Transverse colon (tissue), 4 donors: ENCODE results near the gene RAB10. TPM values are rescaled to one million over a fixed set of nuclear protein-coding genes. Genes with fewer than 3 reads are reported as not detected.
A peak's percentile ranks its signal among the peaks of the same experiment; 100 is the strongest.

Experiments used
- DNase-seq: peaks from one replicate; pipeline ENCODE4 v3.0.0-alpha.2; 2019
- H3K27ac ChIP-seq, 4 donors: fragments of 200-600 bp; sonication (generic); 2 replicates each; pipeline ENCODE4 v1.5.1; 2016 to 2018; ENCODE audit warnings: inconsistent platforms in 4 of 4
- H3K27me3 ChIP-seq: fragments of 200-600 bp; sonication (generic); 2 replicates; pipeline ENCODE4 v1.5.1; 2017; ENCODE audit warnings: inconsistent platforms
- H3K36me3 ChIP-seq, 4 donors: fragments of 200-600 bp; sonication (generic); 2 replicates each; pipeline ENCODE4 v1.5.1; 2017 to 2019; ENCODE audit warnings: inconsistent platforms in 4 of 4
- H3K4me1 ChIP-seq, 4 donors: fragments of 200-600 bp; sonication (generic); 2 replicates each; pipeline ENCODE4 v1.5.1; 2017 to 2020; ENCODE audit warnings: inconsistent platforms in 4 of 4
- H3K4me3 ChIP-seq, 4 donors: fragments of 200-600 bp; sonication (generic); 1 replicate in 1 of 4; 2 replicates in 3 of 4; pipeline versions ENCODE4 v1.5.1 to v1.6.1; 2017 to 2019; ENCODE audit warnings: inconsistent platforms in 4 of 4
- H3K9me3 ChIP-seq, 2 donors: fragments of 200-600 bp; sonication (generic); 2 replicates each; pipeline ENCODE4 v1.5.1; 2017 to 2019; ENCODE audit warnings: inconsistent platforms in 2 of 2
- EP300 ChIP-seq: sonication (generic); formaldehyde crosslinking; IDR thresholded peaks from one replicate; pipeline ENCODE4 v1.6.1; 2017; ENCODE audit warnings: antibody characterized with exemption, low read depth
- POLR2A ChIP-seq: fragments of 450-650 bp; IDR thresholded peaks from one replicate; pipeline ENCODE4 v1.6.1; 2016; ENCODE audit warnings: antibody characterized with exemption, mild to moderate bottlenecking, moderate library complexity
- POLR2AphosphoS5 ChIP-seq, 3 donors: sonication (generic); formaldehyde crosslinking; IDR thresholded peaks; one replicate each; pipeline ENCODE4 v1.6.1; 2016; ENCODE audit warnings: antibody characterized with exemption in 3 of 3
- WGBS, 2 donors: methylation state at CpG; one replicate each; pipeline ENCODE4 v1.1.5; 2018; ENCODE audit warnings: low coverage in 1 of 2; 5-methylcytosine and 5-hydroxymethylcytosine counted together
- in situ Hi-C, 4 donors: fragments of 200-750 bp; cut with MboI; loops; one replicate each; pipeline versions ENCODE4 v1.15.0 to v1.15.1; 2017; ENCODE audit warnings: low sequenced_read_pairs in 3 of 4, low pct_ligation_motif_present in 1 of 4, low pct_unique_long_range_greater_than_20kb in 1 of 4
- intact Hi-C: fragments of 100-400 bp; cut with DNase I; formaldehyde crosslinking; loops from one replicate; pipeline ENCODE4 v1.15.1; 2023; ENCODE audit warnings: low total_unique reads
- total RNA-seq, 4 donors: library from RNA; depleted of rRNA; stranded (reverse); fragments of >200 nt; gene quantifications; one replicate each; pipeline ENCODE4 v1.1.0, GENCODE V29; 2016
- TF ChIP-seq, protein P1 (sequence below), 5 experiments: fragments of 200-600 bp in 3 of 5; fragments of 450-650 bp in 2 of 5; sonication (generic) in 3 of 5; IDR thresholded peaks; 1 replicate in 2 of 5; 2 replicates in 3 of 5; pipeline ENCODE4 v1.5.1; 2016 to 2017; ENCODE audit warnings: antibody characterized with exemption in 5 of 5, inconsistent platforms in 3 of 5, mild to moderate bottlenecking in 2 of 5, moderate library complexity in 1 of 5

The RAB10 gene
- total RNA-seq, 4 donors from 2014 or later, result 99.5 to 150 (median 144) TPM

DNA sequence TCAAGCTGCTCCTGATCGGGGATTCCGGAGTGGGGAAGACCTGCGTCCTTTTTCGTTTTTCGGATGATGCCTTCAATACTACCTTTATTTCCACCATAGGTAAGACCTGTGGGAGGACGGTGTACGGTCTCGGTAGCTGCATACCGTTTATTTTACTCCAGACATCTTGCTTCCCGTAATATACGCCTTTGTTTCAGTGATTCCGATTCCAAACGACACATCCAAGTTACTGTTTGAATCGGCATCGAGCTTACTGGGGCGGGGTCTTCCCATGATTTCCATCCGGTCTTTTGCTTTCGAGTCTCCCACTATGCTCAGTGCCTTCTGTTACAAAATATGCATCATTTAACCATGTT is 731 bp downstream of the RAB10 start:
- in situ Hi-C loops, result no loop called here
- Histone ChIP-seq H3K4me1 (peaks cover 7 to 45% (median 30%) of the 10 kb centered on the region in 4 donors), H3K36me3 (no peaks in the 10 kb centered on the region), H3K9me3 (no peaks in the 10 kb centered on the region), H3K4me3 (peak overlapping the region; percentile 81 to 93 (median 85)), H3K27ac (peak overlapping the region; percentile 93 to 99 (median 96)), H3K27me3 (no peaks in the 10 kb centered on the region)
- WGBS, 2 donors, result 0% methylated on average over 3 to 18 of the region's 18 CpGs
- TF ChIP-seq EP300 (no peak), POLR2A (no peak), POLR2AphosphoS5 (IDR thresholded peaks at IDR 0.05) (no peak)
- TF ChIP-seq, protein P1, sequence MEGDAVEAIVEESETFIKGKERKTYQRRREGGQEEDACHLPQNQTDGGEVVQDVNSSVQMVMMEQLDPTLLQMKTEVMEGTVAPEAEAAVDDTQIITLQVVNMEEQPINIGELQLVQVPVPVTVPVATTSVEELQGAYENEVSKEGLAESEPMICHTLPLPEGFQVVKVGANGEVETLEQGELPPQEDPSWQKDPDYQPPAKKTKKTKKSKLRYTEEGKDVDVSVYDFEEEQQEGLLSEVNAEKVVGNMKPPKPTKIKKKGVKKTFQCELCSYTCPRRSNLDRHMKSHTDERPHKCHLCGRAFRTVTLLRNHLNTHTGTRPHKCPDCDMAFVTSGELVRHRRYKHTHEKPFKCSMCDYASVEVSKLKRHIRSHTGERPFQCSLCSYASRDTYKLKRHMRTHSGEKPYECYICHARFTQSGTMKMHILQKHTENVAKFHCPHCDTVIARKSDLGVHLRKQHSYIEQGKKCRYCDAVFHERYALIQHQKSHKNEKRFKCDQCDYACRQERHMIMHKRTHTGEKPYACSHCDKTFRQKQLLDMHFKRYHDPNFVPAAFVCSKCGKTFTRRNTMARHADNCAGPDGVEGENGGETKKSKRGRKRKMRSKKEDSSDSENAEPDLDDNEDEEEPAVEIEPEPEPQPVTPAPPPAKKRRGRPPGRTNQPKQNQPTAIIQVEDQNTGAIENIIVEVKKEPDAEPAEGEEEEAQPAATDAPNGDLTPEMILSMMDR (IDR thresholded peaks at IDR 0.05), result no peak
- intact Hi-C loops, result no loop called here
- DNase-seq, result no peak

DNA sequence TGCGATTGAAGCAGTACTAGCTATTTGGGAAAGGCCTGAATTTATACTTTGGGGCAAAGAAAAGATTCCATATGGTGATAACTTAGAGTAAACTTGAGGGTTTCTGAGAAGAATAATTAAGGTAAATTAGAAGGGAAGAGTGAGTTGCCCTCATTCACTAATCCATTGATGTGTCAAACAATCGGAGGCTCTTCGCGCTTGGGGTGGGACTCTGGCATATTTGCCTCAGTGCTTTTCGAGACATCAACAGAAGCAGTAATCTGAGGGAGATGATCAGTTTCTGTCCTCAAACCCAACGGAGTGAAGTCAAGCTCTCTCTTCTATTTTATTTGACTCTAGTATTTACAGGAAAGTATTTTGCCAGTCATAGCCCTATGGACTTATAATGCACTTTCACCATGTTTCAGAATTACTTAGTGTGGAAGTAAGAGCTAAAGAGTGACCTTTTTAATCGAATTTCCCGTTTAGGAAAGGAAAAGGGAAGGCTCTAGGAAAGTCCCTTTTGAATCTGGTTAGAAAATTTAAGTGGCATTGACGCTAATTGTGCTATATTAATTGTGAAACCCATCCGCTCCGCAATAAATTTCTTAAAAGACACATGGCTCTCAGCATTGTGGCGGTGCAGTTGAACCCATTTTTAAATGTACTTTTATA is 1.3 kb downstream of the RAB10 start:
- intact Hi-C loops (no loop called here), in situ Hi-C loops (no loop called here)
- TF ChIP-seq, protein P1 (IDR thresholded peaks at IDR 0.05), result no peak
- Histone ChIP-seq H3K4me3 (peak overlapping the region; percentile 81 to 93 (median 85)), H3K27ac (peak overlapping the region; percentile 93 to 99 (median 96)), H3K4me1 (peaks cover 11 to 51% (median 35%) of the 10 kb centered on the region in 4 donors), H3K9me3 (no peaks in the 10 kb centered on the region), H3K36me3 (no peaks in the 10 kb centered on the region), H3K27me3 (no peaks in the 10 kb centered on the region)
- 1 to 3% methylated on average over 8 to 12 of the region's 12 CpGs for WGBS, 2 donors
- DNase-seq, result no peak

DNA sequence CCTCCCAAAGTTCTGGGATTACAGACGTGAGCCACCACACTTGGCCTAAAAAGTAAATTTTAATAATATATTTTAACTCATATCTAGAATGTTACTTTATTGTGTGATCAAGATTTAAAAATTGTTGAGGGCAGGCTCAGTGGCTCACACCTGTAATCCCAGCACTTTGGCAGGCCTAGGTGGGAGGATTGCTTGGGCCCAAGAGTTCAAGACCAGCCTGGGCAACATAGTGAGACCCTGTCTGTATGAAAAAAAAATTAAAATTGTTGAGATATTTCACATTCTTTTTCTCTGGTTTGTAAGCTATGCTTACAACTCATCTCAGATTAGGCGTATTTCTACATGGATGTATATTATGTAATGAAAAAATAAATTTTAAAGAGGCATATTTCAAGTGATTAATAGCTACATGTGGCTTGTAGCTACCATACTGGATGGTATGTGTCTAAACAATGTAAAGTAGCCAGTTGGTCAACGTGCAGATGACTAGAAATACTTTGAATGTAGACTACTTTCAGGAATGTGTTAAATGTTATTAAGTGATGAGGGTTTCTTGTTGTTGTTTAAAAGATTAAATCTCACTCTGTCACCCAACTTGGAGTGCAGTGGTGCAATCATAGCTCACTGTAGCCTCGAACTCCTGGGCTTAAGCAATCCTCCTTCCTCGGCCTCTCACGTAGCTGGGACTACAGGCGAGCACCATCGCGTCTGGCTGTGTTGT is 5.9 kb downstream of the RAB10 start:
- in situ Hi-C loops (no loop called here), intact Hi-C loops (no loop called here)
- no peak for DNase-seq
- WGBS, 2 donors, result 66 to 68% methylated on average over 9 of the region's 9 CpGs
- no peaks in the 10 kb centered on the region for H3K27me3 ChIP-seq
- peaks cover 31 to 77% (median 59%) of the 10 kb centered on the region in 4 donors for H3K4me1 ChIP-seq
- no peaks in the 10 kb centered on the region for H3K9me3 ChIP-seq
- no peaks in the 10 kb centered on the region for H3K36me3 ChIP-seq
- H3K27ac ChIP-seq, result no peak overlapping the region
- H3K4me3 ChIP-seq, result no peak overlapping the region
- TF ChIP-seq EP300 (no peak), POLR2AphosphoS5 (IDR thresholded peaks at IDR 0.05) (no peak), POLR2A (no peak)
- TF ChIP-seq, protein P1 (IDR thresholded peaks at IDR 0.05), result no peak

DNA sequence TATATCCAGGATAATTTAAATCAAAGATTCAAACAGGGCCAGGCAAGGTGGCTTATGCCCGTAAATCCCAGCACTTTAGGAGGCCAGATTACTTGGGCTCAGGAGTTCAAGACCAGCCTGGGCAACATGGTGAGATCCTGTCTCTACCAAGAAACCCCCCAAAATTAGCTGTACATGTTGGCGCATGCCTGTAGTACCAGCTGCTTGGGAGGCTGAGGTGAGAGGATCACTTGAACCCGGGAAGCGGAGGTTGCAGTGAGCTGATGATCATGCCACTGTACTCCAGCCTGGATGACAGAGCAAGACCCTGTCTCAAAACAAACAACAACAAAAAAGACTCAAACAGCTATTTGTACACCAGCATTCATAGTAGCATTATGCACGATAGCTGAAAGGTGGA is 9.2 kb downstream of the RAB10 start:
- Histone ChIP-seq H3K36me3 (no peaks in the 10 kb centered on the region), H3K4me1 (peaks cover 27 to 61% (median 42%) of the 10 kb centered on the region in 4 donors), H3K9me3 (no peaks in the 10 kb centered on the region), H3K4me3 (no peak overlapping the region), H3K27ac (no peak overlapping the region), H3K27me3 (no peaks in the 10 kb centered on the region)
- intact Hi-C loops, result no loop called here
- DNase-seq, result no peak
- 71 to 87% methylated on average over 2 to 5 of the region's 5 CpGs for WGBS, 2 donors
- no peak for TF ChIP-seq POLR2AphosphoS5 (IDR thresholded peaks at IDR 0.05)
- no peak for TF ChIP-seq POLR2A
- TF ChIP-seq EP300, result no peak
- TF ChIP-seq, protein P1 (IDR thresholded peaks at IDR 0.05), result no peak
- in situ Hi-C loops, result no loop called here
